HG03575 (cell line): ENCODE data around the gene GZMM.

Source experiments
- ATAC-seq: cut with Tn5 transposase; IDR thresholded peaks from one replicate; pipeline ENCODE4 v1.9.1; 2021; ENCODE audit not compliant: unreplicated experiment, insufficient number of reproducible peaks, low FRiP score; ENCODE audit errors: extremely low read depth

GZMM gene

DNA sequence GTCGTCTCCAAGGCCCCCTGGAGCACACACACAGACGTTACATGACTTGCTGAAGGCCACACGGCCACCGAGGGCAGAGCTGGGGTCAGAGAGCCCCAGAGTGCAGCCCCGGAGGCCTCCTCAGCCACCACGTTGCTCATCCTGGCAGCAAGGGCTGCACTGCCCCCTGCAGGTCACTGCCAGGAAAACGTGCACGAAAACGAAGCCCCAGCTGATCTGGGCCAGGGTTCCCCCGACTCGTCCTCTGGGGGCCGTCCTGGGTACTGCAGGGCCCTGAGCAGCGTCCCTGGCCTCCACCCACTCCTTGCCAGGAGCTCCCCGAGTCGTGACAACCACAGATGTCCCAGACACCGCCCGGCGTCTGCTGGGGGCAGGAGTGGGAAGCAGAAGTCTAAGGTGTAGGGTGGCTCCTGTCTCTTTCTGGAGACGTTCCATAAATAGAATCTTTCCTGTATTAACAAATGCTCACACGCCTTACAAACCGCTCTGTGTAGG lies 33.2 kb upstream of the GZMM start:
- ATAC-seq: no peak

DNA sequence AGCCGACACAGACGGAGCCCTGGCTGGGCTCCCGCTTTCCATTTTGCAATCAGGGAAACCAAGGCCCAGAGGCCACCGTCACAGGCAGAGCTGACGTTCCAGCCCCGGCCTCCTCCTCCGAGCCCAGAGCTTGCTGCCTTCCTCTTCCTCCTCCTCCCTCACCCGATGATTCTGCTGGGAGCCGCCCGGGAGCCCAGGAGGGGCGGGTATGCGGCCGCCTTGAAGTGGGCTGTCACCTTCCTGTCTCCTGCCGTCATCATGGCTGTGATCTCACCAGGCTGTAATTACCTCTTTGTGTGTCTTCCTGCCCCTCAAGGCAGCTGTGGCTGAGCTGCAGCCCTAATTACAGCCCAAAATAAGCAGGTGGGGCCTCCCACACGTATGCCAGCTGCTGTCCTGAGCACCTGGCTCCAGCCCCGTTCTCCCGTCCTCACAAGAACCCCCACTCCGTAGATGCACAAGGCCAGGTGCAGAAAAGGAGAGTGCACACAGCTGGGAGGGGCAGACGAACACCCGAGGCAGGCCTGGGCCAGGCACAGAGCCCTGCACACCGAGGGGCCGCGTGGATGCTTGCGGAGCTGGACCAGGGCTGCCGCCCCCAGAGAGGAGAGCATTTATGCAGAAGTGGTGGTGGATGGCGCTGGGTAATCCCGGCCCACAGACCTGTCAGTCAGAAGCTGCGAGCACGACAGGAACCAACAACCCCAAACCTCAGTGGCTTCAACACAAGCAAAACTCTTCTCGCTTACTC lies 32.6 kb upstream of the GZMM start:
- no peak for ATAC-seq

DNA sequence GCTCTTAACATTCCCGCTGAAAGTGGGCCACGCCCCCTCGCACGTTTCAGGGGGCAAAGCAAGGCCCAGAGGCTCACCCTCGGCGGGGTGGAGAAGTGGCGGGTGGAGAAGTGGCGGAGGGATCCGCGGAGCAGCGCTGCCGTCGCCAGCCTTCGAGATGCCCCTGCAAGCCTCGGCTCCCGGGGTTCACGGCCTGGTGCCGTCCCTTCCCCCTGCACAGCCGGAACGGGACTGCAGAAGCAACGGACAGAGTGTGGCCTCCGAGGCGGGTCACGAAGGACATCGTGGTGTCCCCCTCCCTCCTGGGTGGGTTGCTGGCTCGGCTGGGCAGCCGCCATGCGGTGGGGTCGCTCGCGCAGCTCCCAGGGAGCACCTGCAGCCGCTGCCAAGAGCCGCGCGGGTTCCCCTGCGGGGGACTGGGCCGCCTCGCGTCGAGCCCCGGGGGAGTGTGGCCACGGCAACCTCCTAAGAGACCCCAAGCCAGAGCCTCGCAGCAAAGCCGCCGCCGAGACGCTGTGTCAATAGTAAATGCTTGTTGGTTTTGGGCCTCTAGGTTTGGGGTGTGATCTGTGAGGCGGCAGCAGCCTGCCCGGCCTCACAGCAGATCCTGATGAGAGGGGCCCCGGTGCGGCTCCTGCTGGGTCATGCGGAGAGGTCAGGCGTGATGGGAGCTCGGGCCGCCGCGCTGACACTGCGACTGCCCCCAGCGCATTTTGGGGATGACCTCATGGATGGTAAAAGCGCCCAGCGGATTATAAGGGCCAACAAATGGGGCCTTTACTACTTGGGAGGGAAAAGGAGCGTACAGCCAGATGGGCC lies 31.1 kb upstream of the GZMM start:
- no peak for ATAC-seq

GRCh38 chr19:513368-514165 lies 30.3 kb upstream of the GZMM start:
- ATAC-seq: no peak

GRCh38 chr19:514166-514663 lies 29.6 kb upstream of the GZMM start:
- ATAC-seq: no peak

DNA sequence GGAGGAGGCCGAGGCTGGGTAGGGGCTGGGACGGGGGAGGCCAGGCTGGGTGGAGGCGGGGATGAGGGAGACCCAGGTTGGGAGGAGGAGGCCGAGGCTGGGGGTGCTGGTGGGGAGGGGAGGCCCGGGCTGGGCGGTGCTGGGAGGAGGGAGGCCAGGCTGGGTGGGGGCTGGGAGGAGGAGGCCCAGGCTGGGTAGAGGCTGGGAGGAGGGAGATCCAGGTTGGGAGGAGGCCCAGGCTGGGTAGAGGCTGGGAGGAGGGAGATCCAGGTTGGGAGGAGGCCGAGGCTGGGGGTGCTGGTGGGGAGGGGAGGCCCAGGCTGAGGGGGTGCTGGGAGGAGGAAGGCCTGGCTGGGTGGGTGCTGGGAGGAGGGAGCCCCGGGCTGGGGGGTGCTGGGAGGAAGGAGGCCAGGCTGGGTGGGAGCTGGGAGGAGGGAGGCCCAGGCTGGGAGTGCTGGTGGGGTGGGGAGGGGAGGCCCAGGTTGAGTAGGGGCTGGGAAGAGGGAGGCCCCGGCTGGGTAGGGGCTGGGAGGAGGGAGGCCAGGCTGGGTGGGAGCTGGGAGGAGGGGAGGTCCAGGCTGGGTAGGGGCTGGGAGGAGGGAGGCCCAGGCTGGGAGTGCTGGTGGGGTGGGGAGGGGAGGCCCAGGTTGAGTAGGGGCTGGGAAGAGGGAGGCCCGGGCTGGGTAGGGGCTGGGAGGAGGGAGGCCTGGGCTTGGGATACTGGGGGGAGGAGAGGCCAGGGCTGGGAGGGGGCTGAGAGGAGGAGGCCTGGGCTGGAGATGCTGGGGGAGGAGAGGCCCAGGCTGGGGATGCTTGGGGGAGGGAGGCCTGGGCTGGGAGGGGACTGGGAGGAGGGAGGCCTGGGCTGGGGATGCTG lies 25.9 kb upstream of the GZMM start:
- no peak for ATAC-seq

GRCh38 chr19:518598-519231 lies 25.1 kb upstream of the GZMM start:
- no peak for ATAC-seq

DNA sequence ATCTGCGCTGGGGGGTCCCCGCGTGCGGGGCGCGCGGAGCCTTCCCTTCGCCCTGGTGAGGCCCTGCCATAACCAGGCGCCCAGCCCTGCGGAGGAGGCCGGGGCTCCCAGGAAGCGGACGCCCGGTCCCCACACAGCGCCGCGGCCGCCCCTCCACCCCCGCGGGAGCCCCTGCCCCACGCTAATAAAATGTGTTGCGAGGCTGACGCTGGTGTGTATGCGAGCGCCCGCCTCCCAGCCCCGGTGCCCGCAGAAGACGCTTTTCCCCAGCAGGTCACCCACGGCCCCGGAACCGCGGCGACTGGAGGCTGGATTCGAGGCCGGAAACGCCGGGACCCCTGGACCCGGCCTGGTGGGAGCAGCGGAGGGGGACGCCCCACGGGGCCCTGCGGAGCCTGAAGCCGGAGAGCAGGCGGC lies 24.4 kb upstream of the GZMM start:
- no peak for ATAC-seq

- no peak for ATAC-seq
Measured at GRCh38 chr19:522726-523125, 21.1 kb upstream of the GZMM start.

- no peak for ATAC-seq
Measured at GRCh38 chr19:524062-524674, 19.7 kb upstream of the GZMM start.

GRCh38 chr19:525029-525428 lies 18.8 kb upstream of the GZMM start:
- ATAC-seq: no peak

- no peak for ATAC-seq
Measured at GRCh38 chr19:525857-526419, 17.9 kb upstream of the GZMM start.

GRCh38 chr19:530134-531008 lies 13.5 kb upstream of the GZMM start:
- ATAC-seq: no peak

DNA sequence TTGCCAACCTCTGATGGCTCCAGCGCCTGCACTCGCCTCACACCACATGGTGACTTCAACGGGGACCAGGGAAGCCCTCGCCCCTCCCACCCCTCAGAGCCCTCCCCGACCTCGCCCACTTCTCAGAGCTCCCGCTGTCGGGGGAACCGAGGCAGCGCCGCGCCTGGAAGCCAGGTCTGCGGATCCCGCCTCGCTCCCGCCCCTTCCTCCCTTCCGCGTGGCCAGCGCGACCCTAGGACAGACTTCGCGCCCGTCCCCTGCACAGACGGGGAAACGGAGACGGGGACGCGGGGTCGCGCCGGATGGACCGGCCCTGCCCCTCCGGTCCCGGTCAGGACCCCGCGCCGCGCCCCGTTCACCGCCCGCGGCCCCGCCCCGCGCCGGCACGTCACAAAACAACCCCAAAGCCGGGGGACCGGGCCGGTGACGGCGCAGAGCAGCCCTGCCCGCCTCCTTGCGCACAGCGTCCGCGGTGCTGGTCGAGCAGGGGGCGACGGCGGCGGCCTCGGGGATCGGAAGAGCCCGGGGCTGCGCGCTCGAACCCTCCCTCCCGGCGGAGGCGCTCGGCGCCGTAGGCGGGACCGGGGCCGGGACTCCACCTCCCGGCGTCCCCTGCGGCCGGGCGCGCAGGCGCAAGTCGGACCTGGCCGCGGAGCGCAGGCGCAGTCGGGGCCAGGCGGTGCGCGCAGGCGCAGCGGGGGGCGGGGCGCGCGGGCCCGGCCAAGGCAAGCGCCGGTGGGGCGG lies 12.7 kb upstream of the GZMM start:
- no peak for ATAC-seq

DNA sequence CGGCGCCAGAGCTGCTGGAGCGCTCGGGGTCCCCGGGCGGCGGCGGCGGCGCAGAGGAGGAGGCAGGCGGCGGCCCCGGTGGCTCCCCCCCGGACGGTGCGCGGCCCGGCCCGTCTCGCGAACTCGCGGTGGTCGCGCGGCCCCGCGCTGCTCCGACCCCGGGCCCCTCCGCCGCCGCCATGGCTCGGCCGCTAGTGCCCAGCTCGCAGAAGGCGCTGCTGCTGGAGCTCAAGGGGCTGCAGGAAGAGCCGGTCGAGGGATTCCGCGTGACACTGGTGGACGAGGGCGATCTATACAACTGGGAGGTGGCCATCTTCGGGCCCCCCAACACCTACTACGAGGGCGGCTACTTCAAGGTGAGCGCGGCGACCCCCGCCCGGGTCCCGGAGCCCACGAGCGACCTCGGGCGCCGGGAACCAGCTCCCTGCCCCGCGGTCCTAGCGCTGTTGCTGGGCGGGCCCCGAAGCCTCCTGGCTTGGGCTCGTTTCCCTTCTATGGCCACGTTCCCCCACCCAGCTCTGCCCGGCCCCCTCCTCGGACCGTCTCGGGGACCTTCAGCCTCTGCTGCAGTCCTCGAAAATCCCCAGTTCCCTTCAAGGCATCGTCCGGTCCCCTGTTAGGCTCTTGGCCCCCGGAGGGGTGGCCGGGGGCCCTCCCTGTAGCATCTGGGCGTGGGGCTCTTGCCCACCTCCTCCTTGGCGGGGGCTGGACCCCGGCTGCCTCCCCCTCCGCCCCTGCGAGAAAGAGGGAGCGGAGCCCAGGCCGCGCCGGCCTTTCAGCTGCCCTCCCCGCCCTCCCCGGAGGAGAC lies 11.9 kb upstream of the GZMM start, which contains the start of gene CDC34:
CDC34 (plus strand) TSS at position 8 of the 808 bp plus-strand sequence; CDS start at position 180, 172 bp downstream.
- ATAC-seq: no peak
